ENCODE data around the gene MSI2.
"Not testable (repeated sequence)": the region's sequence is repeated elsewhere in the genome, so short reads cannot be mapped to it uniquely, and the experiment has no call there.

Gene MSI2

GRCh38 chr17:57294629-57295501 lies 38.5 kb downstream of the MSI2 start:
- DNase-seq = no peak

DNA sequence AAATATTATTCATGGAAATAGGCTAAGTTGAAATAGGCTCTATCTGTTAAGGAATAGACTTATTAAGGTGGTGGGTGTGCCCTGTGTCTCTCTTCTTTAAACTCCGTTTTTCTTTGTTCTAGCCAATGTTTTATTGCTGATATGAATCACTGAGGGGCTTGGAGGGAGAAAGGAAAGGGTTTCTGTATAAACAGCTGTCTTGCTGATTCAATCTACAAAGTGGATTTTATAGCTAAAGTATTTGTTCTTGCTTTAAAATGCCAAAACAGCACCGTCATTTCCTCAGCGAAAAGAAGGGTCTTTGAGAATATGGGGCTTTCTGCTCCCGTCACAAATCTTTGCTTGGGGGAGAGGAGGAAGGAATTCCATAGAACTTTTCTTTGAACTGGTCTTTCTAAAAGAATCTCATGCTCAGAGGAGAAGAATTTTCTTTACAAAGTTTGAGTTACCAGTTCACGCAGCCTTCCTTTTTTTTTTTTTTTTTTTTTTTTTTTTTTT lies 39.3 kb downstream of the MSI2 start:
- DNase-seq = no peak

- DNase-seq = no peak
Observed at GRCh38 chr17:57296231-57296630, 39.9 kb downstream of the MSI2 start.

DNA sequence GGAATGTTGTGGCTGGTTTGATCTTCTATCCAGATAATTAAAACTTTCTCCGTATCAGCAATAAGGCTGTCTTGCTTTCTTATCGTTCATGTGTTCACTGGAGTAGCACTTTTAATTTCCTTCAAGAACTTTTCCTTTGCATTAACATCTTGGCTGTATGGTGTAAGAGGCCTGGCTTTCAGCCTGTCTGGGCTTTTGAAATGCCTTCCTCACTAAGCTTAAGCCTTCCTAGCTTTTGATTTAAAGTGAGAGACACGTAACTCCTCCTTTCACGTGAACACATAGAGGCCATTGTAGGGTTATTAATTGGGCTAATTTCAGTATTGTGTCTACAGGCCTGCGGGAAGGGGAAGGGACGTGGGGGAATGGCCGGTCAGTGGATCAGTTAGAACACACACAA lies 42.9 kb downstream of the MSI2 start:
- no peak for DNase-seq

DNA sequence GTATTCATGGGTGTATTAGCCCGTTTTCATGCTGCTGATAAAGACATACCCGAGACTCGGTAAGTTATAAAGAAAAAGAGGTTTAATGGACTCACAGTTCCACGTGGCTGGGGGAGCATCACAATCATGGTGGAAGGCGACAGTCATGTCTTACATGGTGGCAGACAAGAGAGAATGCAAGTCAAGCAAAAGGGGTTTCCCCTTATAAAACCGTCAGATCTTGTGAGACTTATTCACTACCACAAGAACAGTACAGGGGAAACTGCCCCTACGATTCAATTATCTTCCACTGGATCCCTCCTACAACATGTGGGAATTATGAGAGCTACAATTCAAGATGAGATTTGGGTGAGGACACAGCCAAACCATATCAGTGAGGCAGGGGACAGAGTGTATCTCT lies 44.3 kb downstream of the MSI2 start:
- not testable (repeated sequence) for DNase-seq

DNA sequence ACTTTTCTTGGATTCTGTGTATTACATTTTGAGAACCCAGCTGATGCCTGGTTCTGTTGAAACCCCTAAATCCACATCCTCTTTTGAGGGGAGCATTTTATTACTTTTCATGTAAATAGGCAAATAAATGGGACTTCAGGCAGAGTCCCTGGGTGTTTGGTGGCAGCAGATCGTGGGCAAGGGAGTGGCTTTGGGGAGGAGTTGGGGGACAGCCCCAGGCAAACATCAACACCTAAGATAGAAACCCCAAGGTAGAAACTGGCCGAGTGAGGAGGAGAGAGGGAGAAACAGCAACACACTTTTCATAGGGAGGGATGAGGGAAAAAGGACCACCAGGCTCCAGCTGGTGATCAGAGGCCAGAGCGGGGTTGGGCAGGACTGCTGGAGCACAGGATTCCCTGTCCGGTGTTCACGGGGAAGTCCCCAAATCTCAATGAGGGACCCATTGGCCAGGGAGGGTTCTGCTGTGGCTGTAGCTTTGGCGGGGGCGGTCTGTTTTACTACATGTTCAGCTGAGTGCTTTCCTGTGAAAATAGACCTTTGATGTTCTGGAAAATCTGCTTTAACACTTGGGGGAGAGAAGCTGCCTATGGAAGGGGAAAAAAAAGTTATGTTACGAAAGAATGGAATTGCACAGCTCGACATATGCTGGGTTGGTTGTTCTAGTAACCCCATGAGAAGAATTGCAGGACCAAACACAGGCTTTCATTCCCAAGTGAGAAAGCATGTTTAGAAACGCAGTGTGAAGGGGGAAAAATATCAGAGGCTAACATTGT lies 46.6 kb downstream of the MSI2 start:
- DNase-seq = no peak

DNA sequence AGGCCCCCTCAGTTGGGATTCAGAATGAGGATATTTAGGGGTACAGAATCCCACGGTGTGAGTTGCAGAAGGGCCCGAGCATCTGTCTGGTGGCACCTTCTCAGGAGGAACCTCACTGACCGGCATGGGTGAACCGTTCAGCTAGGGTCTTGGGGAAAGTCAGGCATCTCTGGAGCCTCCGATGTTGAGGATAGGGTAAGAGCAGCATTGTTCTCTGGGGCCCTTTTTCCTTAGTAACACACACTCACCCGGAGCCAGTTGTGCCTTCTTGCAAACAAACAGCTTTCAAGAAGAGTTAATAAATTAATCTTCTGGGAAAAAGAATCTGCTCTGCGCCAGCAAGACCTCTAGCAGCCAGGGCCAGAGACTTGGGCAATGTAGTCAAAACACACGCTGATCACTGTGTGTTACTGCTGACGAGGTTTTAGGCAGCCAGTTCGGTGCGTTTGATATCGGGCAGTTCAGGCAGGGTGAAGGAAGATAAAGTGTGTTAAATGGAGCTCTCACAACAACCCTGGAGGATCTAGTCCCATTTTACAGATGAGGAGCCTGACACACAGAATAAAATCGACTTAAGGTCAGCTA lies 48.9 kb downstream of the MSI2 start:
- DNase-seq = no peak

- DNase-seq = no peak
Observed at GRCh38 chr17:57305908-57306504, 49.7 kb downstream of the MSI2 start.

- no peak for DNase-seq
Observed at GRCh38 chr17:57308543-57309186, 52.3 kb downstream of the MSI2 start.

DNA sequence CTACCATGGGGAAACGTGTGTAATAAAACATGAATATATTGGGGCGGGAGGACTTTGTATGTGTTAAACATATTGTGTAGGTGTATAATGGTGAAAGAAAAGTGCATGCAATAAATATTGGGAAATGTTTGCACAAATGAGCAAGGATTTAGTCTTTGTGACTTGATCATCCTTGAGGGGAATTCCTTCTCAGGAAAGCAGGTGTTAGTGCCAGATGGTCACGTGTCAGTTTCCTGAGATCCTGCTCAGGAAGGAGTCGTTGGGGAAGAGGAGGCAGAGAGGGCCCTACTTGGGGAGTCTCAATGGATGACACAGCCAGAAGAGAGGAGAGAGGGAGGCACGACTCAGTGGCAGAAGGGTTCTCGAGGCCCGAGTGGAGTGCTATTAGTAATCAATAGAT lies 53.2 kb downstream of the MSI2 start:
- no peak for DNase-seq

GRCh38 chr17:57311281-57312216 lies 55.2 kb downstream of the MSI2 start:
- DNase-seq = no peak

DNA sequence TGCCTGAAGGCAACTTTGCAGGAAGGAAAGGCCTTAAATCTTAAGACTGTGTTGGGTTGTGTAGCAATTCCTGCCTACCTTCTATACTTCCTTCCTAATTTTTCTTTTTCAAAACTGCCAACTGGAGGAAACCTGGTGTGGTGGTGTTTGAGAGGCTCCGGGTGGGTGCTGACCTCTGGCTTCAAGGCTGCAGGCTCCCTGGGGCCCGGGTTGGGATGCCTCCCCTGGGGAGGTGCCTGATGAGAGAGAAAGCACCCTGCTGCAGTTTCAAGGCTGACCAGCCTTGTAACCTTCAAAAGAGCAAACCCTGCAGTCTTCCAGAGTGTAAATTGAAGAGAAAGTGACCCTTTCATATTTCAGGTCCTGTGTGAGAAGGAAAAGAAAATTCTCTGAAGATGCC lies 55.9 kb downstream of the MSI2 start:
- DNase-seq = no peak

GRCh38 chr17:57313097-57313835 lies 56.9 kb downstream of the MSI2 start:
- no peak for DNase-seq

GRCh38 chr17:57315061-57316015 lies 59.0 kb downstream of the MSI2 start:
- no peak for DNase-seq

DNA sequence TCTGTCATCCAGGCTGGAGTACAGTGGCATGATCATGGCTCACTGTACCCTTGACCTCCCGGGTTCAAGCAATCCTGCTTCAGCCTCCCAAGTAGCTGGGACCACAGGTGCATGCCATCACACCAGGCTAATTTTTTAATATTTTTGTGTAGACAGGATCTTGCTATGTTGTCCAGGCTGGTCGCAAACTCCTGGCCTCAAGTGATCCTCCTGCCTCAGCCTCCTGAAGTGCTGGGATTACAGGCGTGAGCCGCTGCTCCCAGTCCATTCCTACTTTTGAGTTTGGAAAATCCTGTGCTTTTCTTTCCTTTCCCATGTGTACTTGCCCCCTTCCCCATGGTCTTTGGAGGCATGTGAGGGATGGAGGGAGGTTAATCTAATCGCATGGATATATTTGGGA lies 60.0 kb downstream of the MSI2 start:
- no peak for DNase-seq

DNA sequence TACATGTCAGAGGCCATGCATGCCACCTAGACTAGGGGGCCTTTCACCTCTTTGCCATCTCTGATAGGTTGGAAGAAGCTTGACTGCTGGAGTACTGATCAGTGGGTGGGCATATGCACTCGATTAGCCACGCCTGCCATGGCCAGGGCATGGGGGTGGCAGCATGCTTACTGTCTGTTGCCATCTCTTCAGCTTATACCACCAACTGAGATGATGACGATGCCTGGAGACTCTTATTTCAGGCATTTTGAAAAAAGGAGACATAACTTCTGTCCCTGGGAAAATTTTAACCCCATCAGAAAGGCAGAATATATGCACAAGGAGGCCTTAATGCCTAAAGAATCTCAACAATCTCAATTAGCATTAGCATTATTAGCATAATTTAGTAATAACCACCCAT lies 60.8 kb downstream of the MSI2 start:
- no peak for DNase-seq

- DNase-seq = no peak
Observed at GRCh38 chr17:57318913-57319312, 62.6 kb downstream of the MSI2 start.

DNA sequence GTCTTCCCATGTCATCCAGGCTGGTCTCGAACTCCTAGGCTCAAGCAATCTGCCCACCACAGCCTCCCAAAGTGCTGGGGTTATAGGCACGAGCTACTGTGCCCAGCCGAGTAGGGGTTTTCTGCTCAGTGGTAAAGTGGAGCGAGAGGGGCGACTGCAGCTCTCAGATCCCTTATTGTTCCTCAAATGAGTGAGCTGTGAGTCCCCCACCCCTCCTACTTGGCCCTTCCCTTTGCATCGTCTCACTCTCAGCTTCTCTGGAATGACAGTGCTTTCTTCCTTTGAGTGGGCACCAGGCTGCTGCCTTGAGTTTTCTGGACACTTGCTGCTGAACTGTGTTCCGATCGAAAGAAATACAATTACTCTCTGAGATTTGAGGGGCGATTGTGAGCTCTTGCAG lies 63.5 kb downstream of the MSI2 start:
- no peak for DNase-seq

GRCh38 chr17:57323391-57323790 lies 67.1 kb downstream of the MSI2 start:
- no peak for DNase-seq

- no peak for DNase-seq
Observed at GRCh38 chr17:57324060-57324459, 67.7 kb downstream of the MSI2 start.
